MM.1S (cell line): Measurements from ENCODE around the gene TRIM15.

ENCODE experiments used
- DNase-seq: peaks from one replicate; pipeline ENCODE4 v3.0.0-alpha.2; 2015
- H2AFZ ChIP-seq: fragments of 300-600 bp; sonication (generic); 2 replicates; pipeline ENCODE4 v1.6.0; 2016; ENCODE audit warnings: antibody characterized with exemption, low read length
- H3F3A ChIP-seq: fragments of 300-600 bp; sonication (generic); 2 replicates; pipeline ENCODE4 v1.6.1; 2016; ENCODE audit warnings: mild to moderate bottlenecking, antibody characterized with exemption, low read length, moderate library complexity, mixed read lengths; ENCODE audit not compliant: insufficient read depth
- H3K27ac ChIP-seq: fragments of 300-600 bp; sonication (generic); 2 replicates; pipeline ENCODE4 v1.5.1; 2016; ENCODE audit warnings: mild to moderate bottlenecking, low read length
- H3K27me3 ChIP-seq: fragments of 300-600 bp; sonication (generic); replicated peaks from 2 replicates; pipeline ENCODE4 v1.6.0; 2016; ENCODE audit warnings: low read length; ENCODE audit not compliant: insufficient read depth
- H3K36me3 ChIP-seq: fragments of 300-600 bp; sonication (generic); replicated peaks from 2 replicates; pipeline ENCODE4 v1.6.1; 2016; ENCODE audit warnings: mild to moderate bottlenecking, low read length, mixed read lengths; ENCODE audit not compliant: insufficient read depth
- H3K4me1 ChIP-seq: fragments of 300-600 bp; sonication (generic); 2 replicates; pipeline ENCODE4 v1.6.1; 2016; ENCODE audit warnings: low read length, mixed read lengths
- H3K4me2 ChIP-seq: fragments of 300-600 bp; sonication (generic); 2 replicates; pipeline ENCODE4 v1.6.0; 2016; ENCODE audit warnings: low read depth, low read length
- H3K4me3 ChIP-seq: fragments of 300-600 bp; sonication (generic); 2 replicates; pipeline ENCODE4 v1.5.1; 2016; ENCODE audit warnings: low read length, mixed read lengths
- H3K79me2 ChIP-seq: fragments of 300-600 bp; sonication (generic); 2 replicates; pipeline ENCODE4 v1.6.1; 2016; ENCODE audit warnings: mixed run types, low read length, mixed read lengths
- H3K9ac ChIP-seq: fragments of 300-600 bp; sonication (generic); 2 replicates; pipeline ENCODE4 v1.6.1; 2016; ENCODE audit warnings: low read length, mixed read lengths
- H3K9me2 ChIP-seq: fragments of 300-600 bp; sonication (generic); replicated peaks from 2 replicates; pipeline ENCODE4 v1.6.1; 2016; ENCODE audit warnings: mild to moderate bottlenecking, low read length, mixed read lengths; ENCODE audit not compliant: insufficient read depth
- H3K9me3 ChIP-seq: fragments of 300-600 bp; sonication (generic); replicated peaks from 2 replicates; pipeline ENCODE4 v1.6.1; 2016; ENCODE audit warnings: mild to moderate bottlenecking, low read length, mixed read lengths; ENCODE audit not compliant: insufficient read depth
- H4K20me1 ChIP-seq: fragments of 300-600 bp; sonication (generic); 2 replicates; pipeline ENCODE4 v1.6.1; 2016; ENCODE audit warnings: mild to moderate bottlenecking, low read length, moderate library complexity, mixed read lengths; ENCODE audit not compliant: insufficient read depth
- EZH2 ChIP-seq: fragments of 300-600 bp; sonication (generic); optimal IDR thresholded peaks from 2 replicates; pipeline ENCODE3; 2017; ENCODE audit warnings: low read depth, mild to moderate bottlenecking, antibody characterized with exemption, low read length, mixed read lengths
- EZH2phosphoT487 ChIP-seq: fragments of 300-600 bp; sonication (generic); IDR thresholded peaks from 2 replicates; pipeline ENCODE4 v1.6.1; 2018; ENCODE audit warnings: antibody characterized with exemption, low read length
- TF ChIP-seq, protein P1 (sequence below): fragments of 300-600 bp; sonication (generic); IDR thresholded peaks from 2 replicates; pipeline ENCODE4 v1.5.1; 2016; ENCODE audit warnings: antibody characterized with exemption, low read length, mixed read lengths

TRIM15 gene

DNA sequence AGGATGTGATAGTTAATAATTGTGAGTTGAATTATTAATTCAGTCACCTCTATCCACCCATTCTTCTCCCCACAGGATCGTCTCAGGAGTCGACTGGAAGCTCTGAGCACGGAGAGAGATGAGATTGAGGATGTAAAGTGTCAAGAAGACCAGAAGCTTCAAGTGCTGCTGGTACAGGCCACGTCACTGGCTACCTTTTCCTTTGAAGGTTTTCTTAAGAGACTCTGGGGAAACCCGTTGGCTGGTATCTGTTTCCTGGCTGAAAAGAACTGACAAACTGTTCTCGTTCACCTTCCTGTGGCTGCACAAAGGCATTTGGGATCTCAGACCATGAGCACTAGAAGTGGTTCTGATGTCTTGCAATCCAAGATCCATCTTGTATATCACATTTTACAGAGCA lies 3.8 kb downstream of the TRIM15 start:
- H3K4me2 ChIP-seq: no peak overlapping the region
- H3K36me3 ChIP-seq: no peaks in the 10 kb centered on the region
- H3F3A ChIP-seq: no peaks in the 10 kb centered on the region
- peaks cover 24% of the 10 kb centered on the region for H3K27me3 ChIP-seq
- no peak overlapping the region for H3K27ac ChIP-seq
- no peak overlapping the region for H2AFZ ChIP-seq
- H3K9me3 ChIP-seq: no peaks in the 10 kb centered on the region
- no peak overlapping the region for H3K9ac ChIP-seq
- no peak overlapping the region for H3K4me3 ChIP-seq
- no peaks in the 10 kb centered on the region for H3K9me2 ChIP-seq
- H4K20me1 ChIP-seq: no peaks in the 10 kb centered on the region
- H3K79me2 ChIP-seq: no peaks in the 10 kb centered on the region
- DNase-seq: peak; percentile 27
- no peaks in the 10 kb centered on the region for H3K4me1 ChIP-seq
- TF ChIP-seq EZH2phosphoT487 (no peak), EZH2 (no peak)
- TF ChIP-seq, protein P1, sequence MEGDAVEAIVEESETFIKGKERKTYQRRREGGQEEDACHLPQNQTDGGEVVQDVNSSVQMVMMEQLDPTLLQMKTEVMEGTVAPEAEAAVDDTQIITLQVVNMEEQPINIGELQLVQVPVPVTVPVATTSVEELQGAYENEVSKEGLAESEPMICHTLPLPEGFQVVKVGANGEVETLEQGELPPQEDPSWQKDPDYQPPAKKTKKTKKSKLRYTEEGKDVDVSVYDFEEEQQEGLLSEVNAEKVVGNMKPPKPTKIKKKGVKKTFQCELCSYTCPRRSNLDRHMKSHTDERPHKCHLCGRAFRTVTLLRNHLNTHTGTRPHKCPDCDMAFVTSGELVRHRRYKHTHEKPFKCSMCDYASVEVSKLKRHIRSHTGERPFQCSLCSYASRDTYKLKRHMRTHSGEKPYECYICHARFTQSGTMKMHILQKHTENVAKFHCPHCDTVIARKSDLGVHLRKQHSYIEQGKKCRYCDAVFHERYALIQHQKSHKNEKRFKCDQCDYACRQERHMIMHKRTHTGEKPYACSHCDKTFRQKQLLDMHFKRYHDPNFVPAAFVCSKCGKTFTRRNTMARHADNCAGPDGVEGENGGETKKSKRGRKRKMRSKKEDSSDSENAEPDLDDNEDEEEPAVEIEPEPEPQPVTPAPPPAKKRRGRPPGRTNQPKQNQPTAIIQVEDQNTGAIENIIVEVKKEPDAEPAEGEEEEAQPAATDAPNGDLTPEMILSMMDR: no peak

DNA sequence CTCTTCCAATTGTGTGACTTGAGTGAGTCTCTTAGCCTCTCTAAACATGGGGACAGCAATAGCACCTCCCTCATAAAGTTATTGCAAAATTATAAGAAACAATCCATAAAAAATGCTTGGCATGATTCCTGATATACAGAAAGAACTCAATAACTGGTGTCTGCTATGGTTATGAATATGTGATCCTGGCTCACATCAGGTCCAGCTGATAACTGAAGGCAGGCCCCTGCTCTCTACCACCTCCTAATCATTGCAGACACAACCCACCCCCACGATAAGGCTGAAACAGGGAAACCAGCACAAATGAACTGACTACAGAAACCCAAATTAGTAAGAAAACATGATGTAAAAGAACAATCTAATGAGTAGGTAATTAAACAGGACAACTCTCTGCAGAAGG lies 5.4 kb downstream of the TRIM15 start:
- H3K79me2 ChIP-seq: no peaks in the 10 kb centered on the region
- DNase-seq: no peak
- H3F3A ChIP-seq: no peaks in the 10 kb centered on the region
- no peak overlapping the region for H3K4me2 ChIP-seq
- no peak overlapping the region for H2AFZ ChIP-seq
- H3K4me3 ChIP-seq: no peak overlapping the region
- no peaks in the 10 kb centered on the region for H3K4me1 ChIP-seq
- H3K9me3 ChIP-seq: no peaks in the 10 kb centered on the region
- no peaks in the 10 kb centered on the region for H3K9me2 ChIP-seq
- H3K36me3 ChIP-seq: no peaks in the 10 kb centered on the region
- H4K20me1 ChIP-seq: no peaks in the 10 kb centered on the region
- no peak overlapping the region for H3K9ac ChIP-seq
- TF ChIP-seq, protein P1: no peak
- TF ChIP-seq EZH2phosphoT487 (no peak), EZH2 (no peak)
- H3K27ac ChIP-seq: no peak overlapping the region
- peaks cover 26% of the 10 kb centered on the region for H3K27me3 ChIP-seq

DNA sequence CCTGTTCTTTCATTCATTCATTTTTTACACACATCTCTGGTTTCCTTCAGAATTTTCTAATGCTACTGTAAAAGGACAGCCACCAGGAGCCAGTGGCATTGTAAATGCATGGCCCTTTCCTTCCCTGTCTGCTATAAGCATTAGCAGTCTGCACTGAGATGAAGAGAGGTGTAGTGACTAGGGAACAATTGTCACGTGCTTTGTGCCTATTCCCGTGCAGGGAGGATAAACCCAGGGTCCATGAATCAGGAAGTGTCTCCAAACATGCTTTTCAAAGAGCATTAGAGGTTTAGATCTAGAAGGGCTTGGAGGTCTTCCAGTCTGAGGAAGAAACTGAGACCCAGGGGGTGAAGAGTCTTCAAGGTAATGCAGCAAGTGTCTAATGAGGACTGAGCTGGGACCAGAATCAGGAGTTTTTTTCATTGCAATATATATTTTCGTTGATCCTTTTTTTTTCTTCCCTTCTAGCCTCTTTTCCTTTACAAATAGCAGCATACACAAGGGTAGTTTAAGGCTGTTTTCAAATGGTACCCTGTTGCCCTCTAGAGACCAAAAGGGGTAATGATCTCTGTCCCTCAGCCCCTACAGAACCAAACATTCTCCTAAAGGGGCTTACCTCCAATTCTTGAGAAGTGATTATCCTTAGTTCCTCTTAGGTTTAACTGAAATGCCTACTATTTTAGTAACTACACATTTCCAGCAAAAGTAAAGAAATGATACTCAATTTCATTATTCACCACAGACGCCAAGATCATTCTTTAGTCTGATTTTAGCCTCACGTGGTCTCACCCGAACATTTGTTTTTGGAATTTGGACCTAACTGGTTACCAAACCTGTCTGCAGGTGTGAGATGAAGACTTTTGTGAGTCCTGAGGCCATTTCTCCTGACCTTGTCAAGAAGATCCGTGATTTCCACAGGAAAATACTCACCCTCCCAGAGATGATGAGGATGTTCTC lies 6.6 kb downstream of the TRIM15 start:
- no peak overlapping the region for H3K4me3 ChIP-seq
- peak; percentile 46 for DNase-seq
- H3K79me2 ChIP-seq: no peaks in the 10 kb centered on the region
- no peak overlapping the region for H3K9ac ChIP-seq
- TF ChIP-seq, protein P1: peak; percentile 82
- no peak for TF ChIP-seq EZH2
- no peaks in the 10 kb centered on the region for H4K20me1 ChIP-seq
- no peaks in the 10 kb centered on the region for H3K4me1 ChIP-seq
- peaks cover 21% of the 10 kb centered on the region for H3K27me3 ChIP-seq
- no peaks in the 10 kb centered on the region for H3K9me3 ChIP-seq
- no peaks in the 10 kb centered on the region for H3K9me2 ChIP-seq
- H3K4me2 ChIP-seq: no peak overlapping the region
- H3K27ac ChIP-seq: no peak overlapping the region
- H3K36me3 ChIP-seq: no peaks in the 10 kb centered on the region
- no peak overlapping the region for H2AFZ ChIP-seq
- H3F3A ChIP-seq: no peaks in the 10 kb centered on the region; the same call in 1 of the 2 replicates
